Skeletal muscle satellite cell (primary cell): ENCODE data around the gene EAF1.
"Not testable (repeated sequence)": the region's sequence is repeated elsewhere in the genome, so short reads cannot be mapped to it uniquely, and the experiment has no call there.

Source experiments
- H3K27me3 ChIP-seq: 2 replicates; pipeline ENCODE4 v1.7.0; 2013; ENCODE audit warnings: low read length; ENCODE audit not compliant: control insufficient read depth, insufficient read depth
- H3K36me3 ChIP-seq: 2 replicates; pipeline ENCODE4 v1.7.0; 2013; ENCODE audit warnings: mild to moderate bottlenecking, control low read depth, low read length; ENCODE audit not compliant: insufficient read depth
- H3K4me1 ChIP-seq: 2 replicates; pipeline ENCODE4 v1.7.0; 2013; ENCODE audit warnings: low read length; ENCODE audit not compliant: control insufficient read depth, insufficient read depth
- H3K4me2 ChIP-seq: 2 replicates; pipeline ENCODE4 v1.7.0; 2013; ENCODE audit warnings: mild to moderate bottlenecking, low read length
- H3K4me3 ChIP-seq: 2 replicates; pipeline ENCODE4 v1.7.0; 2013; ENCODE audit warnings: low read length
- H3K9ac ChIP-seq: 2 replicates; pipeline ENCODE4 v1.7.0; 2013; ENCODE audit warnings: mild to moderate bottlenecking, low read depth, low read length, moderate library complexity
- H3K9me3 ChIP-seq: replicated peaks from 2 replicates; pipeline ENCODE4 v1.7.0; 2013; ENCODE audit warnings: mild to moderate bottlenecking, control low read depth, low read length

EAF1 gene

DNA sequence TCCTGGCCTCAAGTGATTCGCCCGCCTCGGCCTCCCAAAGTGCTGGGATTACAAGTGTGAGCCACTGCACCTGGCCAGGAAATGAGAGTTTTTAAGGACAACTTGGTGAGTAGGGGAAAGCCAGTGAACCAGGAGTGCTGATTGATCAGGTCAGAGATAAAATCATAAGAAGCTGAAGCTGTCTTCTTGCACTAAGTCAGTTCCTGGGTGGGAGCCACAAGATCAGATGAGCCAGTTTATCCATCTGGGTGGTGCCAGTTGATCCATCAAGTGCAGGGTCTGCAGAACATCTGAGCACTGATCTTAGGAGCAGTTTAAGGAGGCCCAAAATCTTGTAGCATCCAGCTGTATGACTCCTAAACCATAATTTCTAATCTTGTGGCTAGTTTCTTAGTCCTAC lies 39.1 kb upstream of the EAF1 start:
- H3K4me2 ChIP-seq, H3K36me3 ChIP-seq, H3K4me3 ChIP-seq, H3K9ac ChIP-seq, H3K4me1 ChIP-seq, H3K27me3 ChIP-seq, H3K9me3 ChIP-seq: not testable (repeated sequence)

DNA sequence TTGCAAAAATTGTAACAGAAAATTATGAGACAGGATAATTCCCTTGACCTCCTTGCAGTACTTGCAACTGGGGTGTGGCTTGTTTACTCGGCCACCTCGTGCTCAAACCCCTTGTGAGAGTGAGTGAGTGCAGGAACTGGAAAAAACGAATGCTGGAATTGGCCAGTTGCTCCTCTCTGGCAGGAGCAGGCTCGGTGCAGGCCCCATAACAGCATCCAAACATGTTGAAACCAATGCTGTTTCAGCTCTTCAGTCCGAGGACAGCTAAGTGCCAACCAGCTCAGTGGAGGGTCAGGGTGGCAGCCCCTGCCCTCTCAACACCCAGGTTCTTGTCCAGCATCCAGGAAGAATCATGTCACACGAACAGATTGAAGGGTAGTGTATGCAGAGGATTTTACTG lies 36.9 kb upstream of the EAF1 start:
- H3K9me3 ChIP-seq, result no peaks in the 10 kb centered on the region
- H3K4me2 ChIP-seq, result no peak overlapping the region
- no peaks in the 10 kb centered on the region for H3K27me3 ChIP-seq
- peaks cover 7% of the 10 kb centered on the region for H3K4me1 ChIP-seq
- no peak overlapping the region for H3K9ac ChIP-seq
- H3K36me3 ChIP-seq, result no peaks in the 10 kb centered on the region
- H3K4me3 ChIP-seq, result no peak overlapping the region

DNA sequence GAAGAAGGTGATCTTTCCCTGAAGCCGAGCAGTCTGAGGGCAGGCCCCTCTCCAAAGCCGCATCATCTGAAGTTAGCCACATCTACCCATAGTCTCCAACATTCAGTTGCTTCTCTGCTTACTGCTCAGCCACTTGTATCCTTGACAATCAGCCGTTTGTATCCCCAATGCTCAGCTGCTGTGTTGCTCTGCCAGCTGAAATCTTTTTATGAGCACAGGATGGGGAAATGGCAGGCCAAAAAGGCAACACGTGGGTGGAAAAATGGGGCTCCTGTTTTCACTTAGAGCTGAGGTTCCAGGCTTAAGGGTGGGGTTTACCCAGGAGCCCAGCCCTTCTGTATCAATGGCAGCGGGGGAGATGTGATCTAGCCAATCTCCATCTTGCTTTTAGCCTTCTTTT lies 36.4 kb upstream of the EAF1 start:
- no peak overlapping the region for H3K4me3 ChIP-seq
- no peaks in the 10 kb centered on the region for H3K27me3 ChIP-seq
- H3K4me2 ChIP-seq, result no peak overlapping the region
- H3K4me1 ChIP-seq, result peaks cover 7% of the 10 kb centered on the region
- no peaks in the 10 kb centered on the region for H3K36me3 ChIP-seq
- no peak overlapping the region for H3K9ac ChIP-seq
- no peaks in the 10 kb centered on the region for H3K9me3 ChIP-seq

DNA sequence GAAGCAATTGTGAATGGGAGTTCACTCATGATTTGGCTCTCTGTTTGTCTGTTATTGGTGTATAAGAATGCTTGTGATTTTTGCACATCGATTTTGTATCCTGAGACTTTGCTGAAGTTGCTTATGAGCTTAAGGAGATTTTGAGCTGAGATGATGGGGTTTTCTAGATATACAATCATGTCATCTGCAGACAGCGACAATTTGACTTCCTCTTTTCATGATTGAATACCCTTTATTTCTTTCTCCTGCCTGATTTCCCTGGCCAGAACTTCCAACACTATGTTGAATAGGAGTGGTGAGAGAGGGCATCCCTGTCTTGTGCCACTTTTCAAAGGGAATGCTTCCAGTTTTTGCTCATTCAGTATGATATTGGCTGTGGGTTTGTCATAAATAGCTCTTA lies 34.1 kb upstream of the EAF1 start:
- H3K4me3 ChIP-seq, H3K9me3 ChIP-seq, H3K27me3 ChIP-seq, H3K4me1 ChIP-seq, H3K4me2 ChIP-seq, H3K9ac ChIP-seq, H3K36me3 ChIP-seq: not testable (repeated sequence)

DNA sequence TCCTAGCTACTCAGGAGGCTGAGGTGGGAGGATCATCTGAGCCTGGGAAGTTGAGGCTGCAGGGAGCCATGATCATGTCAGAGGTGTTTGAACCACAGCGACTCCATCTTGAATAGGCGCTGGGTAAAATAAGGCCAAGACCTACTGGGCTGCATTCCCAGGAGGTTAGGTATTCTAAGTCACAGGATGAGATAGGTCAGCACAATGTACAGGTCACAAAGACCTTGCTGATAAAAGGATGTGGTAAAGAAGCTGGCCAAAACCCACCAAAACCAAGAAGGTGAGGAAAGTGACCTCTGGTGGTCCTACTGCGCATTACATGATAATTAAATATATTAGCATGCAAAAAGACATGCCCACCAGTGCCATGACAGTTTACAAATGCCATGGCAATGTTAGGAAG lies 28.7 kb upstream of the EAF1 start:
- not testable (repeated sequence) for H3K9ac ChIP-seq, H3K4me2 ChIP-seq, H3K9me3 ChIP-seq, H3K4me3 ChIP-seq, H3K27me3 ChIP-seq, H3K4me1 ChIP-seq, H3K36me3 ChIP-seq

DNA sequence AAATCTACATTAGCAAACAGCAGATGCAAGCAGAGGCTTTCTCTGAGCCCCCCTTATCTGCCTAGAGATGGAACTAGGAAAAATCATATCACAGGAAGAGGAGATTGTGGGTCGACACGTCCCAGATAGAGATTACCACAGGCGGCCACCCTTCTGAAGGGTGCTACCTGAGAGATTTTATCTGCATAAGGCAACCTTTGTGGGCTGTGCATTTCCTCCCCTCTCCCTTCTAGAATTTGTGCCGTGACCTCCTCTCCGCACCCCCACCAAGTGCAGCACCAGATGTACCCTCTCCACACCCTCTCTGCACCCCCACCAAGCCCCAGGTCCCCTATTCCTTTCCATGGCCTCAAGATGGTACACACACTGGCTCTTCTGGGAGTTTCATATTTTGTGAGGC lies 27.4 kb upstream of the EAF1 start:
- Histone ChIP-seq H3K4me2 (no peak overlapping the region), H3K36me3 (no peaks in the 10 kb centered on the region)

DNA sequence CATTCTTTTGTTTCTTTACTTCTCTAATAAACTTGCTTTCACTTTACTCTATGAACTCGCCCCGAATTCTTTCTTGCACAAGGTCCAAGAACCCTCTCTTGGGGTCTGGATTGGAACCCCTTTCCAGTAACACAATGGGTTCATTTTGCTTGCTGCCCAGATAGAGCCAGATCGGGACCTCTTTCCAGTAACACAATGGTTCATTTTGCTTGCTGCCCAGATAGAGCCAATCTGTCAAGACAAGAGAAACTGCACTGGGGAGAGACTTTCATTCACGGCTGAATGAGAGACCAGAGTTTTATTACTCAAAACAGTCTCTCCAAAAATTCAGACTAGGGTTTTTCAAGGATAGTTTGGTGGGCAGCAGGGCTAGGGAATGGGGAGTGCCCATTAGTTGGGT lies 25.5 kb upstream of the EAF1 start:
- Histone ChIP-seq H3K9ac (no peak overlapping the region), H3K4me2 (no peak overlapping the region), H3K27me3 (no peaks in the 10 kb centered on the region), H3K36me3 (no peaks in the 10 kb centered on the region), H3K9me3 (no peaks in the 10 kb centered on the region), H3K4me3 (no peak overlapping the region), H3K4me1 (no peaks in the 10 kb centered on the region)

More for the DNA sequence above, 27.4 kb upstream of the EAF1 start:
- Histone ChIP-seq H3K9ac (no peak overlapping the region), H3K4me3 (no peak overlapping the region), H3K9me3 (no peaks in the 10 kb centered on the region), H3K4me1 (no peaks in the 10 kb centered on the region), H3K27me3 (no peaks in the 10 kb centered on the region)

DNA sequence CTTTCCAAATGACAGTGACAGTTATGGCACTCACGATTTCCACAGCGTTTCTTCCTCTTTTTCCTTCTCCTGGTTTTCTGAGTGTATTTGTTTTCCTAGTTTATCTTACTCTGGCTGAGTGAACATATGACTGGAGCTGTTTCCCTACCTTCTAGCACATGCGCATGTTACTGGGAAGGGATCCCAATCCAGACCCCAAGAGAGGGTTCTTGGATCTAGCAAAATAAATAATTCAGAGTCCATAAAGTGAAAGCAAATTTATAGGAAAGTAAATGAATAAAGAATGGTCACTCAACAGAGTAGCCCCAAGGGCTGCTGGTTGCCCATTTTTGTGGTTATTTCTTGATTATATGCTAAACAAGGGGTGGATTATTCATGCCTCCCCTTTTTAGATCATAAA lies 23.9 kb upstream of the EAF1 start:
- Histone ChIP-seq H3K27me3 (no peaks in the 10 kb centered on the region), H3K9me3 (no peaks in the 10 kb centered on the region), H3K9ac (no peak overlapping the region), H3K4me2 (no peak overlapping the region), H3K4me3 (no peak overlapping the region), H3K4me1 (no peaks in the 10 kb centered on the region), H3K36me3 (no peaks in the 10 kb centered on the region)

DNA sequence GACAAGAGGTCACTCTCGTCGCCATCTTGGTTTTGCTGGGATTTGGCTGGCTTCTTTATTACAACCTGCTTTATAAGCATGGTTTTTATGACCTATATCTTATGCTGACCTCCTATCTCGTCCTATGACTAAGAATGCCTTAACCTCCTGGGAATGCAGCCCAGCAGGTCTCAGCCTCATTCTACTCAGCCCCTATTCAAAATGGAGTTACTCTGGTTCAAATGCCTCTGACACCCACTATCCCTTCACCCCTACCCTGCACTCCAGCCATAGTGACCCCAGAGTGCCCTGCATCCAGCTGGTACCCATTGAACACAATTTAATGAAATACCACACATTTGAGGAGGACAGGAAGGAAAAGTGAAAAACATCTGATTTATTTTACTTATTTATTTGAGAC lies 23.4 kb upstream of the EAF1 start:
- Histone ChIP-seq H3K36me3 (peaks cover 4% of the 10 kb centered on the region), H3K4me2 (no peak overlapping the region)

DNA sequence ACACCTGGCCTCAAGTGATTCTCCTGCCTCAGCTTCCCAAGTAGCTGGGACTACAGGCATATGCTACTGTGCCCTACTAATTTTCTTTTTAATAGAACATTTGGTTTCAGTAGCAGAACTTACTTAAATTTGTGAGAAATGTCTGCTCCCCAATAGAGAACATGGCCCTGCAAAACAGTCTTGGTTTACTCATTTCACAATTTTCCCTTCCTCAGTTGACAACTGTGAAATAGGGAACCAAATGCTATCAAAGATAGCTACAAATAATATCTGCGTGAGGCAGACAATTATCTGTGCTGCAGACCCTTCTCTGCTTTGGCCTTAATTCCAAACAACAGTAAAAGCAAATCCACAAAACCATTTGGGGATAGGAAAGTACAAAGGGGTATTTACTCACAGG lies 22.6 kb upstream of the EAF1 start:
- no peak overlapping the region for H3K4me3 ChIP-seq
- peaks cover 9% of the 10 kb centered on the region for H3K36me3 ChIP-seq
- no peaks in the 10 kb centered on the region for H3K27me3 ChIP-seq
- H3K4me2 ChIP-seq, result no peak overlapping the region
- no peaks in the 10 kb centered on the region for H3K4me1 ChIP-seq
- H3K9me3 ChIP-seq, result no peaks in the 10 kb centered on the region
- H3K9ac ChIP-seq, result no peak overlapping the region

More for the DNA sequence above, 23.4 kb upstream of the EAF1 start:
- Histone ChIP-seq H3K9me3 (no peaks in the 10 kb centered on the region), H3K27me3 (no peaks in the 10 kb centered on the region), H3K4me3 (no peak overlapping the region), H3K4me1 (no peaks in the 10 kb centered on the region), H3K9ac (no peak overlapping the region)

DNA sequence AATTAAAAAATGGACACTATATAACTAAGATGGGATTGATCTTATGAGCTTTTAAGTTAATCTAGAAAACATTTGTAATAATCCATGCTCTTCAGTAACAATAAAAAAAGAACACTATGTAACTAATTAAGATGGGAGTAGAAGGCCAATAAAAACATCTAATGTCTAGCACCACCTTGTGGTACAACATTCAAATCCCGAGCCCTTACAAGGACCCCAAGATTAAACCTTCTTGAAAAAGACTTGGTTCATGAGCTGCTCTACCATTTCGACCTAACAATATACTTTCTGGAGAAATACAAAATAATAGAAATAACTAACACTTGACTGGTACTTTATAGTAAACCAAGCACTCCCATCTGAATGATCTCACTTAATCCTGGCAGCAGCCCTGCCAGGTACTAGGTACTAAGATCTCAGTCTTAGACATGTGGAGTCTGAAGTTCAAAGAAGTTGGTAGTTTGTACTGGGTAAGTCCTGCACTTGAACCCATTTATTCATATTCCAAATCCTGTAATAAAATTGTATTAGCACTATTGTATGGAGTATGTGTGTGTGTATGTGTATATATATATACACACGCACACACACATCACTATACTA lies 21.8 kb upstream of the EAF1 start:
- Histone ChIP-seq H3K9me3 (no peaks in the 10 kb centered on the region), H3K4me2 (no peak overlapping the region), H3K4me3 (no peak overlapping the region), H3K9ac (no peak overlapping the region), H3K27me3 (no peaks in the 10 kb centered on the region), H3K4me1 (no peaks in the 10 kb centered on the region), H3K36me3 (peaks cover 9% of the 10 kb centered on the region)

DNA sequence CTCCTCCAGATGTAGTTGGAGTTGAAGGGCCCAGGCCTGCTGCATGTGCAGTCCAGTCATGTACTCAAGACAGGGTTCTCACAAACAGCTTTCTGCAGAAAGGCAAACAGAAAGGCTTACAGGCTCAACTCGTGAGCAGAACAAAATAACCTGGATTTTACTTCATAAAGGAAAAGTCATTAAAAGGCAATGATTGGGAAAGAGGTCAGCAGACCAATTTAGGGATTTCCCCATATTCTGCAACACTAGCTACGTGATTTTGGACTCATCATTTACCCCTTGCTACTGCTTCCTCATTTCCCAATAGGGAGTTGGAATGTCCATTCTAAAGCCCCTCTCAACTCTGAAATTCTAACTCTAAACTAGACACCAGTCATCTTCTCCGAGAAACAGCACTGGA lies 18.2 kb upstream of the EAF1 start:
- Histone ChIP-seq H3K9ac (no peak overlapping the region), H3K9me3 (no peaks in the 10 kb centered on the region), H3K27me3 (no peaks in the 10 kb centered on the region), H3K4me2 (no peak overlapping the region), H3K4me1 (no peaks in the 10 kb centered on the region), H3K4me3 (no peak overlapping the region), H3K36me3 (peaks cover 24% of the 10 kb centered on the region)
